ENCODE results near the gene GNAZ.

- TF ChIP-seq CTCF (IDR thresholded peaks at IDR 0.05) (no peak), POLR2A (IDR thresholded peaks at IDR 0.05) (no peak)
Measured at GRCh38 chr22:23033116-23033905, 37.0 kb upstream of the GNAZ start.

All from esophagus squamous epithelium (tissue), 4 donors.